Right lobe of liver (tissue), 6 donors: Measurements from ENCODE around the gene KLF14. TPM values are rescaled to one million over a fixed set of nuclear protein-coding genes. Genes with fewer than 3 reads are reported as not detected.
"Not testable (repeated sequence)": the region's sequence is repeated elsewhere in the genome, so short reads cannot be mapped to it uniquely, and the experiment has no call there.

ENCODE experiments used
- ATAC-seq, 4 donors: fragments of 200-7000 bp; cut with Tn5 transposase; one replicate each; pipeline ENCODE4 v1.9.1; 2020; ENCODE audit warnings: mild to moderate bottlenecking in 4 of 4, moderate library complexity in 4 of 4
- DNase-seq, 3 donors: peaks; one replicate each; pipeline ENCODE4 v3.0.0-alpha.2; 2020
- H3K27ac ChIP-seq, 3 donors: fragments of 200-600 bp; one replicate each; pipeline ENCODE4 v1.8.0; 2022
- H3K27me3 ChIP-seq, 2 donors: fragments of 200-600 bp; one replicate each; pipeline ENCODE4 v1.8.0; 2022
- H3K36me3 ChIP-seq, 4 donors: fragments of 200-600 bp; sonication (generic) in 1 of 4; one replicate each; pipeline versions ENCODE4 v1.5.1 to v1.8.0; 2017 to 2022; ENCODE audit warnings: control low read depth in 1 of 4
- H3K4me1 ChIP-seq, 4 donors: fragments of 200-600 bp; sonication (generic) in 1 of 4; one replicate each; pipeline versions ENCODE4 v1.5.1 to v1.8.0; 2017 to 2022; ENCODE audit warnings: control low read depth in 1 of 4
- H3K4me3 ChIP-seq, 3 donors: fragments of 200-600 bp; one replicate each; pipeline ENCODE4 v1.8.0; 2022
- H3K9me3 ChIP-seq, 4 donors: fragments of 200-600 bp; sonication (generic) in 1 of 4; one replicate each; pipeline versions ENCODE4 v1.5.1 to v1.8.0; 2017 to 2022; ENCODE audit warnings: control low read depth in 1 of 4
- CTCF ChIP-seq, 4 donors: fragments of 200-600 bp in 3 of 4; fragments of 450-650 bp in 1 of 4; IDR thresholded peaks; one replicate each; pipeline versions ENCODE4 v1.5.1 to v1.8.0; 2016 to 2022; ENCODE audit warnings: antibody characterized with exemption in 4 of 4, mild to moderate bottlenecking in 2 of 4
- POLR2A ChIP-seq: fragments of 450-650 bp; IDR thresholded peaks from one replicate; pipeline ENCODE4 v1.6.1; 2017; ENCODE audit warnings: antibody characterized with exemption, mild to moderate bottlenecking
- WGBS: methylation state at CpG from one replicate; pipeline ENCODE4 v1.1.6; 2018; ENCODE audit warnings: low coverage, low lambda C conversion rate; ENCODE audit not compliant: insufficient coverage; ENCODE audit errors: missing lambda C conversion rate; 5-methylcytosine and 5-hydroxymethylcytosine counted together
- intact Hi-C, 2 donors: fragments of 100-400 bp; cut with DNase I; formaldehyde crosslinking; loops; one replicate each; pipeline versions ENCODE4 v1.11.2 to v1.14.1; 2022
- total RNA-seq, 6 experiments: library from RNA; depleted of rRNA in 2 of 6; stranded (reverse); fragments of >200 nt in 2 of 6; fragmentation: NEBNext Ultra II Directional in 3 of 6; extraction: Animal tissue kit (Norgen Biotek cat#: 25700) in 3 of 6; gene quantifications; one replicate each; pipeline versions ENCODE4 v1.1.0 to v1.2.4, GENCODE V29; 2016 to 2023
- donor health status: DM: no; HTN: yes; CAD: no.
- donor health status: DM: no; HTN: no; CAD: no.
- donor health status: DM: no; HTN: no; CAD: no.
- donor health status: DM: no; HTN: yes; CAD: no.
- donor health status: DM: no; HTN: yes; CAD: no.

Gene KLF14
- total RNA-seq, 6 experiments from 2014 or later, result not detected

DNA sequence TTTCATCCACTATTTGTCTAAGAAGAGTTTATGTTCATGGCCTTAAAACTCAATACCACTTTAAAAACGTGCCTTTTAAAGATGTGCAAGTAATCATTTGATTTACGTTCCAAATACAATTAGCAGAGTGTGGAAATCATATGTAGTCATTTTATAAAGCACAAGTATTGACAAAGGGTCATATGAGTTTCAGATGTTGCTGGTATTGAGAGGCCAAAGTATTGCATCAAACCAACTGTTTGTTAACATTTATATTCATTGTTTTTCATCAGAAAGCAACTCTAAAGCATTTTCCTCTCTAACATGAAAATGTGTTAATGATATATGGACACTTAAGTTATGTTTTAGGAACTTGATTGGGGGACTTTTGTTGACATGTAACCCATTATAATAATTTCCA is 36.2 kb downstream of the KLF14 start:
- no peaks in the 10 kb centered on the region for H3K9me3 ChIP-seq
- H3K4me1 ChIP-seq, result no peaks in the 10 kb centered on the region
- H3K27me3 ChIP-seq, result no peaks in the 10 kb centered on the region
- H3K36me3 ChIP-seq, result no peaks in the 10 kb centered on the region
- intact Hi-C loops, result no loop called here
- no peak for DNase-seq
- WGBS, result 61% methylated on average over 2 of the region's 2 CpGs
- no peak overlapping the region for H3K4me3 ChIP-seq
- TF ChIP-seq POLR2A (no peak), CTCF (IDR thresholded peaks at IDR 0.05) (no peak)
- no peak overlapping the region for H3K27ac ChIP-seq
- no peak for ATAC-seq

DNA sequence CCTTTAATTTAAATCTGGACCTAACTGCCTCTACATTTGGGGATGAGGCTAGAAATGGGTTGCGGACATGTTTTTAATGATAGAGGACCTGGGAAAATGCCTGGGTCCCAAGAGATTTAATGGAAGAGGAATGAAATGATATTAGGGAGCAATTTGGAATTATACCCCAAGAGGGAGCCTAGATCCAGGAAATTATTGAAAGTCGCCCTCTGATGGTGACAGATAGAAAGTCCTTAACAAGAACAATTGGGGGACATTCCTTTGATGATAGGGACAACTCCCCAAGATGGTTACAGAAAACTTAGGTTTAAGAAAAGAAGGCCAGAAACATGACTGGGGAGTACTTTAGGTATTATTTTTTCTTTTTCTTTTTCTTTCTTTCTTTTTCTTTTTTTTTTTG is 38.2 kb downstream of the KLF14 start:
- 43% methylated on average over 2 of the region's 2 CpGs for WGBS
- TF ChIP-seq CTCF (IDR thresholded peaks at IDR 0.05), result peak; percentile 43 to 50 (median 48)
- no peak for TF ChIP-seq POLR2A
- H3K27ac ChIP-seq, result no peak overlapping the region
- DNase-seq, result no peak
- no peaks in the 10 kb centered on the region for H3K9me3 ChIP-seq
- ATAC-seq, result peak in 2 of 4 donors; percentile 44 to 48
- H3K4me3 ChIP-seq, result no peak overlapping the region
- intact Hi-C loops, result no loop called here
- no peaks in the 10 kb centered on the region for H3K4me1 ChIP-seq
- no peaks in the 10 kb centered on the region for H3K36me3 ChIP-seq
- H3K27me3 ChIP-seq, result no peaks in the 10 kb centered on the region

DNA sequence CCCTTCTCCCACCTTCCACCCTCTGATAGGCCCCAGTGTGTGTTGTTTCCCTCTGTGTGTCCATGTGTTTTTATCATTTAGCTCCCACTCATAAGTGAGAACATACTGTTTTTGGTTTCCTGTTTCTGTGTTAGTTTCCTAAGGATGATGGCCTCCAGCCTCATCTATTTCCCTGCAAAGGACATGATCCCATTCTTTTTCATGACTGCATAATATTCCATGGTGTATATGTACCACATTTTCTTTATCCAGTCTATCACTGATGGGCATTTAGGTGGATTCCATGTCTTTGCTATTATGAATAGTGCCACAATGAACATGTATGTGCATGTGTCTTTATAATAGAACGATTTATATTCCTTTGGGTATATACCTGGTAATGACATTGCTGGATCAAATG is 41.6 kb downstream of the KLF14 start:
- H3K27me3 ChIP-seq, H3K4me3 ChIP-seq, intact Hi-C loops, H3K4me1 ChIP-seq, DNase-seq, H3K36me3 ChIP-seq, H3K27ac ChIP-seq, H3K9me3 ChIP-seq, ATAC-seq: not testable (repeated sequence)
- WGBS, result 69% methylated on average over 1 of the region's 1 CpG

DNA sequence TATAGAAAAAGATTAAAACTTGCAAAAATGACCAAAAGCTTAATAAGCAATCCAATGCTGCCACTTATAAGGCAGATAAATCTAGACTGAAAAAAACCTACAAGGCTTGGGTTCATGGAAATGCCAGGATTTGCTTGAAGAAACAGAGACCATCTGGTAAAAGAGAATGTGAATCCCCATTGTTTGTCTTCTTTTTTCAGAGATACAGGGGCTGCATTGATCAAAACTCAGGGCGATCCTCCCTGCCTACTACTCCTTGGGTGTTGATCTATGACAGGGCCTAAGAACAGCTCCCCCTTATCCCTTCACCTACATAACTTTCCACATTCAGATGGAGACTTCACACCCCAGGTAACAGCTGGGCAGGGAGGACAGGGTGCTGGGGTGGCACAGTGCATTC is 44.3 kb downstream of the KLF14 start:
- H3K9me3 ChIP-seq, result no peaks in the 10 kb centered on the region
- H3K4me1 ChIP-seq, result no peaks in the 10 kb centered on the region
- no peaks in the 10 kb centered on the region for H3K27me3 ChIP-seq
- WGBS, result 73% methylated on average over 1 of the region's 1 CpG
- no peak overlapping the region for H3K27ac ChIP-seq
- ATAC-seq (no peak), DNase-seq (no peak)
- H3K36me3 ChIP-seq, result no peaks in the 10 kb centered on the region
- intact Hi-C loops, result no loop called here
- no peak overlapping the region for H3K4me3 ChIP-seq
- no peak for TF ChIP-seq CTCF (IDR thresholded peaks at IDR 0.05)
- no peak for TF ChIP-seq POLR2A

GRCh38 chr7:130683026-130683425 is 51.0 kb downstream of the KLF14 start:
- intact Hi-C loops, result no loop called here
- DNase-seq, result no peak
- Histone ChIP-seq H3K36me3 (no peaks in the 10 kb centered on the region), H3K4me3 (no peak overlapping the region), H3K9me3 (no peaks in the 10 kb centered on the region), H3K27ac (no peak overlapping the region), H3K27me3 (no peaks in the 10 kb centered on the region), H3K4me1 (no peaks in the 10 kb centered on the region)
- no peak for ATAC-seq
- 94% methylated on average over 2 of the region's 2 CpGs for WGBS
- no peak for TF ChIP-seq POLR2A
- no peak for TF ChIP-seq CTCF (IDR thresholded peaks at IDR 0.05)

Other genes with a start within 250 kb of the KLF14 start
- 10 to 100 TPM; 23.4 to 46.9 (median 31.2) TPM for gene MEST, start 242.1 kb downstream of the KLF14 start, total RNA-seq
- 1 to 10 TPM; 6.5 to 8.9 (median 8.4) TPM for gene COPG2, start 65.5 kb downstream of the KLF14 start, total RNA-seq
- gene TSGA13, start 47.7 kb downstream of the KLF14 start, total RNA-seq, result not detected